H1 (cell line): ENCODE data around the gene ZNF536. TPM values are rescaled to one million over a fixed set of nuclear protein-coding genes. Genes with fewer than 3 reads are reported as not detected.

Source experiments
- ATF3 ChIP-seq: IDR thresholded peaks from 2 replicates; pipeline ENCODE4 v1.6.1; 2011; ENCODE audit warnings: low read depth, mild to moderate bottlenecking, low read length; ENCODE audit not compliant: insufficient read depth
- CHD7 ChIP-seq: fragments of 300-600 bp; sonication (generic); IDR thresholded peaks from 2 replicates; pipeline ENCODE4 v1.7.1; 2012; ENCODE audit warnings: low read length, moderate library complexity, mild to moderate bottlenecking, inconsistent platforms; ENCODE audit not compliant: insufficient replicate concordance
- SRF ChIP-seq: IDR thresholded peaks from 2 replicates; pipeline ENCODE4 v1.6.1; 2011; ENCODE audit warnings: mild to moderate bottlenecking, low read depth, low read length, moderate library complexity
- polyA plus RNA-seq, 7 experiments: library from polyadenylated mRNA; depleted of rRNA in 3 of 7; stranded (reverse) in 5 of 7; unstranded in 2 of 7; fragments of >200 nt in 5 of 7; fragments of 200-250 nt in 2 of 7; gene quantifications; 1 replicate in 5 of 7; 2 replicates in 1 of 7; 4 replicates in 1 of 7; pipeline versions ENCODE4 v1.2.1 to v1.2.3, GENCODE V29; 2011 to 2013; ENCODE audit warnings: missing spikeins in 2 of 7, mixed read lengths in 2 of 7
- total RNA-seq: library from RNA; stranded (reverse); fragmentation: NEBNext Ultra II Directional; extraction: Animal tissue kit (Norgen Biotek cat#: 25700); gene quantifications from 2 replicates; pipeline ENCODE4 v1.2.1, GENCODE V29; 2021

The ZNF536 gene
- total and polyA plus RNA-seq, 2 of the 8 experiments (the other 6 are each of a cell fraction or from before 2014, with no cell fraction given) = 0.09 to 0.11 TPM

GRCh38 chr19:30512176-30513081 lies 140.2 kb downstream of the ZNF536 start (continued):
- no peak for TF ChIP-seq ATF3
- no peak for TF ChIP-seq SRF
- TF ChIP-seq CHD7 = no peak
- TF ChIP-seq, all 59 proteins: peak for 0
